Fibroblast of lung (primary cell): ENCODE results near the gene MS4A10.

ENCODE experiments used
- EZH2 ChIP-seq: IDR thresholded peaks from 2 replicates; pipeline ENCODE4 v1.5.1; 2012; ENCODE audit warnings: low read length, control low read depth, mild to moderate bottlenecking; ENCODE audit errors: missing control alignments
- TF ChIP-seq, protein P1 (sequence below), 2 donors: IDR thresholded peaks in 1 of 2; conservative IDR thresholded peaks in 1 of 2; 1 replicate in 1 of 2; 2 replicates in 1 of 2; pipeline ENCODE4 v1.5.1; 2011 to 2012; ENCODE audit warnings: low read length in 2 of 2, control low read depth in 1 of 2, inconsistent platforms in 1 of 2, low read depth in 1 of 2, mild to moderate bottlenecking in 1 of 2

DNA sequence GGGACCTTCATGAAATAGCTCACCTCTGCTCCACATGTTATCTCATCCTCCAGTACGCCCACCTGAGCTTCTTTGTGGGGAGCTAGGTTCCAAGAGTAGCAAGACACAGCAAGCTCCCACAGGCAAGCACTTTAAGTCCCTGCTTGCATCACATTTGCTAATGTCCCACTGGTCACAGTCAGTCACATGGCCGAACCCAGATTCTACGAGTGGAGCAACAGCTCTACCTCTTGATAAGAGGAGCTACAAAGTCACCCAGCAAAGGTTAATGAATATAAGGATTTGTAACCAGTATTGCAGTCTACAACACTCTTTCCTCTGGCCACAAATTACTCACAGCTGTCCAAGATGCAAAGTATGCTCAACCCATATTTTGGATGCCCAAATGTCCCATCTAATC lies 43.7 kb upstream of the MS4A10 start:
- TF ChIP-seq, protein P1, sequence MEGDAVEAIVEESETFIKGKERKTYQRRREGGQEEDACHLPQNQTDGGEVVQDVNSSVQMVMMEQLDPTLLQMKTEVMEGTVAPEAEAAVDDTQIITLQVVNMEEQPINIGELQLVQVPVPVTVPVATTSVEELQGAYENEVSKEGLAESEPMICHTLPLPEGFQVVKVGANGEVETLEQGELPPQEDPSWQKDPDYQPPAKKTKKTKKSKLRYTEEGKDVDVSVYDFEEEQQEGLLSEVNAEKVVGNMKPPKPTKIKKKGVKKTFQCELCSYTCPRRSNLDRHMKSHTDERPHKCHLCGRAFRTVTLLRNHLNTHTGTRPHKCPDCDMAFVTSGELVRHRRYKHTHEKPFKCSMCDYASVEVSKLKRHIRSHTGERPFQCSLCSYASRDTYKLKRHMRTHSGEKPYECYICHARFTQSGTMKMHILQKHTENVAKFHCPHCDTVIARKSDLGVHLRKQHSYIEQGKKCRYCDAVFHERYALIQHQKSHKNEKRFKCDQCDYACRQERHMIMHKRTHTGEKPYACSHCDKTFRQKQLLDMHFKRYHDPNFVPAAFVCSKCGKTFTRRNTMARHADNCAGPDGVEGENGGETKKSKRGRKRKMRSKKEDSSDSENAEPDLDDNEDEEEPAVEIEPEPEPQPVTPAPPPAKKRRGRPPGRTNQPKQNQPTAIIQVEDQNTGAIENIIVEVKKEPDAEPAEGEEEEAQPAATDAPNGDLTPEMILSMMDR (conservative IDR thresholded peaks at IDR 0.05 in 1 of 2, IDR thresholded peaks at IDR 0.05 in 1 of 2; ENCODE audit: low read depth in 1 of 2, low read length in 2 of 2): no peak
- no peak for TF ChIP-seq EZH2
